CD14-positive monocyte (primary cell): ENCODE results near the gene PIK3C2B. TPM values are rescaled to one million over a fixed set of nuclear protein-coding genes. Genes with fewer than 3 reads are reported as not detected.

Experiments used
- DNase-seq, 3 donors: peaks; one replicate each; pipeline ENCODE4 v3.0.0-alpha.2; 2011 to 2022
- H2AFZ ChIP-seq: 2 replicates; pipeline ENCODE4 v1.6.0; 2012; ENCODE audit warnings: mild to moderate bottlenecking, low read depth, low read length, inconsistent platforms; ENCODE audit not compliant: insufficient read depth, poor library complexity, severe bottlenecking
- H3K27ac ChIP-seq, 2 donors: 1 replicate in 1 of 2; 2 replicates in 1 of 2; pipeline ENCODE4 v1.5.1; 2012 to 2013; ENCODE audit warnings: low read length in 2 of 2, control low read depth in 1 of 2, inconsistent platforms in 1 of 2, low read depth in 1 of 2, mild to moderate bottlenecking in 1 of 2
- H3K27me3 ChIP-seq, 2 donors: one replicate each; pipeline versions ENCODE4 v1.6.0 to v1.6.1; 2011 to 2013; ENCODE audit warnings: low read length in 2 of 2; ENCODE audit not compliant: control insufficient read depth in 2 of 2, insufficient read depth in 2 of 2
- H3K36me3 ChIP-seq, 2 donors: replicated peaks in 1 of 2; 1 replicate in 1 of 2; 2 replicates in 1 of 2; pipeline versions ENCODE4 v1.5.1 to v1.6.1; 2012 to 2013; ENCODE audit warnings: low read length in 2 of 2, control low read depth in 1 of 2, inconsistent platforms in 1 of 2, mild to moderate bottlenecking in 1 of 2; ENCODE audit not compliant: insufficient read depth in 2 of 2, control insufficient read depth in 1 of 2
- H3K4me1 ChIP-seq, 2 donors: 1 replicate in 1 of 2; 2 replicates in 1 of 2; pipeline versions ENCODE4 v1.5.1 to v1.6.1; 2012 to 2013; ENCODE audit warnings: low read length in 2 of 2, control low read depth in 1 of 2, inconsistent platforms in 1 of 2, mild to moderate bottlenecking in 1 of 2, moderate library complexity in 1 of 2; ENCODE audit not compliant: insufficient read depth in 2 of 2, control insufficient read depth in 1 of 2
- H3K4me2 ChIP-seq: replicated peaks from 2 replicates; pipeline ENCODE3; 2012; ENCODE audit warnings: low read length, moderate library complexity, mild to moderate bottlenecking; ENCODE audit not compliant: poor library complexity, severe bottlenecking; ENCODE audit errors: extremely low read depth
- H3K4me3 ChIP-seq, 3 experiments: fragments of 200-600 bp in 1 of 3; sonication (generic) in 1 of 3; replicated peaks in 1 of 3; 1 replicate in 2 of 3; 2 replicates in 1 of 3; pipeline ENCODE4 v1.5.1; 2011 to 2013; ENCODE audit warnings: low read length in 3 of 3, mild to moderate bottlenecking in 3 of 3, control low read depth in 2 of 3, low read depth in 2 of 3, inconsistent platforms in 1 of 3, moderate library complexity in 1 of 3
- H3K79me2 ChIP-seq: 2 replicates; pipeline ENCODE4 v1.6.0; 2012; ENCODE audit warnings: mild to moderate bottlenecking, control low read depth, inconsistent platforms, low read length, moderate library complexity; ENCODE audit not compliant: insufficient read depth
- H3K9ac ChIP-seq: 2 replicates; pipeline ENCODE4 v1.6.0; 2017; ENCODE audit warnings: low read length, mild to moderate bottlenecking; ENCODE audit not compliant: insufficient read depth, poor library complexity, severe bottlenecking
- H3K9me3 ChIP-seq, 2 donors: replicated peaks in 1 of 2; 1 replicate in 1 of 2; 2 replicates in 1 of 2; pipeline versions ENCODE4 v1.5.1 to v1.6.1; 2012 to 2013; ENCODE audit warnings: low read length in 2 of 2, control low read depth in 1 of 2; ENCODE audit not compliant: control insufficient read depth in 1 of 2, insufficient read depth in 1 of 2
- H4K20me1 ChIP-seq: 2 replicates; pipeline ENCODE4 v1.6.0; 2012; ENCODE audit warnings: mild to moderate bottlenecking, low read length, control low read depth, moderate library complexity; ENCODE audit not compliant: insufficient read depth
- H3K27ac Mint-ChIP-seq, 7 donors: one replicate each; pipeline ENCODE4 v1.8.0; 2020; ENCODE audit warnings: mild to moderate bottlenecking in 7 of 7, mixed read lengths in 7 of 7, moderate library complexity in 6 of 7, inconsistent platforms in 2 of 7
- H3K27me3 Mint-ChIP-seq, 3 donors: one replicate each; pipeline ENCODE4 v1.8.0; 2021 to 2022; ENCODE audit warnings: low read depth in 3 of 3, mild to moderate bottlenecking in 3 of 3, mixed read lengths in 3 of 3, moderate library complexity in 3 of 3, inconsistent platforms in 1 of 3
- H3K36me3 Mint-ChIP-seq, 2 donors: one replicate each; pipeline ENCODE4 v1.8.0; 2020; ENCODE audit warnings: mixed read lengths in 2 of 2, inconsistent platforms in 1 of 2, mild to moderate bottlenecking in 1 of 2
- H3K4me1 Mint-ChIP-seq: one replicate; pipeline ENCODE4 v1.8.0; 2020; ENCODE audit warnings: mild to moderate bottlenecking, mixed read lengths
- H3K4me3 Mint-ChIP-seq, 2 donors: one replicate each; pipeline ENCODE4 v1.8.0; 2020; ENCODE audit warnings: mild to moderate bottlenecking in 2 of 2, mixed read lengths in 2 of 2, moderate library complexity in 1 of 2
- H3K9me3 Mint-ChIP-seq, 7 donors: one replicate each; pipeline ENCODE4 v1.8.0; 2020 to 2022; ENCODE audit warnings: mixed read lengths in 7 of 7, mild to moderate bottlenecking in 6 of 7, moderate library complexity in 6 of 7, inconsistent platforms in 2 of 7
- WGBS: methylation state at CpG from one replicate; pipeline ENCODE4 v1.1.5; 2013; ENCODE audit warnings: missing lambda C conversion rate; ENCODE audit not compliant: insufficient coverage; 5-methylcytosine and 5-hydroxymethylcytosine counted together
- intact Hi-C, 2 donors: fragments of 100-400 bp; cut with micrococcal nuclease; formaldehyde crosslinking; loops; one replicate each; pipeline versions ENCODE4 v1.15.0 to v1.15.1; 2023
- polyA plus RNA-seq, 3 donors: library from polyadenylated mRNA; depleted of rRNA in 1 of 3; unstranded in 2 of 3; stranded (reverse) in 1 of 3; fragments of 300-500 nt in 2 of 3; fragments of >200 nt in 1 of 3; fragmentation: Illumina TruSeq in 2 of 3; gene quantifications; 1 replicate in 2 of 3; 2 replicates in 1 of 3; pipeline ENCODE4 v1.2.3, GENCODE V29; 2012 to 2021
- TF ChIP-seq, protein P1 (sequence below): fragments of 200-600 bp; IDR thresholded peaks from one replicate; pipeline ENCODE4 v1.8.0; 2022; ENCODE audit warnings: antibody characterized with exemption, mild to moderate bottlenecking

The PIK3C2B gene
- polyA plus RNA-seq, 3 donors, result 0.04 to 1.4 TPM; not detected in 1

DNA sequence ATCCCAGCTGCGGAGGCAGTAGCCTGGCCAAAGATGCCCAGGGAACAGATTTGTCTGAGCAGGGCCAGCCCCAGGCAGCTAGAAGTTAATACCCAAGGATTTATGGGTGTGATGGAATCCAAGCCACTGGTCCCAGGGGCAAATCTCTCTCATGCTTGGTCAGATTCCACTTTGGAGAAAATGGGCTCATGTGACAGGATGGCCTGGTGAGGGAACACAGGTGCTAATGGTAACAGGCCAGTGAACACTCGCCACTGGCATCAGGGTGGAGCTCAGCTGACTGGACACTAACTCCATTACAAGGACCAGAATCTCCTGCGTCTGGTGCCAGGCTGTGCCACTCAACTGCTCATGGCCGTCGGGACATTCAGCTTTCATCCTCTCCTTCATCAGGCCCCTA lies 33.6 kb upstream of the PIK3C2B start:
- no peaks in the 10 kb centered on the region for H3K27me3 ChIP-seq
- no peaks in the 10 kb centered on the region for H3K4me1 ChIP-seq
- TF ChIP-seq, protein P1, sequence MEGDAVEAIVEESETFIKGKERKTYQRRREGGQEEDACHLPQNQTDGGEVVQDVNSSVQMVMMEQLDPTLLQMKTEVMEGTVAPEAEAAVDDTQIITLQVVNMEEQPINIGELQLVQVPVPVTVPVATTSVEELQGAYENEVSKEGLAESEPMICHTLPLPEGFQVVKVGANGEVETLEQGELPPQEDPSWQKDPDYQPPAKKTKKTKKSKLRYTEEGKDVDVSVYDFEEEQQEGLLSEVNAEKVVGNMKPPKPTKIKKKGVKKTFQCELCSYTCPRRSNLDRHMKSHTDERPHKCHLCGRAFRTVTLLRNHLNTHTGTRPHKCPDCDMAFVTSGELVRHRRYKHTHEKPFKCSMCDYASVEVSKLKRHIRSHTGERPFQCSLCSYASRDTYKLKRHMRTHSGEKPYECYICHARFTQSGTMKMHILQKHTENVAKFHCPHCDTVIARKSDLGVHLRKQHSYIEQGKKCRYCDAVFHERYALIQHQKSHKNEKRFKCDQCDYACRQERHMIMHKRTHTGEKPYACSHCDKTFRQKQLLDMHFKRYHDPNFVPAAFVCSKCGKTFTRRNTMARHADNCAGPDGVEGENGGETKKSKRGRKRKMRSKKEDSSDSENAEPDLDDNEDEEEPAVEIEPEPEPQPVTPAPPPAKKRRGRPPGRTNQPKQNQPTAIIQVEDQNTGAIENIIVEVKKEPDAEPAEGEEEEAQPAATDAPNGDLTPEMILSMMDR, result no peak
- H2AFZ ChIP-seq, result no peak overlapping the region
- peaks cover 94% of the 10 kb centered on the region for H4K20me1 ChIP-seq
- H3K4me3 ChIP-seq, result no peak overlapping the region
- H3K9me3 ChIP-seq, result peaks cover 7% of the 10 kb centered on the region in 2 donors
- H3K4me2 ChIP-seq, result no peak overlapping the region
- Mint-ChIP-seq H3K9me3 (peaks cover 5 to 7% (median 6%) of the 10 kb centered on the region in 7 donors), H3K4me1 (peaks cover 6% of the 10 kb centered on the region), H3K27ac (peak overlapping the region in 3 of 7 donors; percentile 28 to 68 (median 58)), H3K36me3 (peaks cover 69 to 84% of the 10 kb centered on the region in 2 donors), H3K4me3 (no peak overlapping the region), H3K27me3 (peaks cover 0 to 4% (median 3%) of the 10 kb centered on the region in 3 donors)
- H3K36me3 ChIP-seq, result peaks cover 88 to 98% of the 10 kb centered on the region in 2 donors
- no peak overlapping the region for H3K9ac ChIP-seq
- 98% methylated on average over 5 of the region's 5 CpGs for WGBS
- DNase-seq, result no peak
- peak overlapping the region in 1 of 2 donors; percentile 48 for H3K27ac ChIP-seq
- peaks cover 87% of the 10 kb centered on the region for H3K79me2 ChIP-seq
- intact Hi-C loops, result no loop called here

DNA sequence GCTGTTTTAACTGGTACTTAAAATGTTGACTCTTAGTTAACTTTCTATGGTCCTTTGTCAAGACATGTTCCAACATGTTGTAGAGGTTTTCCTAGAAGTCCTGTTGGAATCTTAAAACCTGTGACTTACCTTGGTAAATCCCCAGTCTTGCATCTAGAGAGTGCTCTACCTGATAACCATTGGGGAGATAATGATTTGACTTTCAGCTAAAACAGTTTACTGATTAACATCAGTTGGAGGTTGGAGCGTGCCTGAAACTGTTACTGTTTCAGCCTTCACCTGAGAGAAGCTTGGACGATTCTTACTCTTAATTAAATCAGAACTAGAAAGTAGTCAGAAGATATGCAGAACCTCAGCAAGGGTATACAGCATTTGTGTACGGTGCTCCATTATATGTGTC lies 30.4 kb upstream of the PIK3C2B start:
- Histone ChIP-seq H3K4me2 (no peak overlapping the region), H2AFZ (no peak overlapping the region), H3K36me3 (peaks cover 56 to 71% of the 10 kb centered on the region in 2 donors), H4K20me1 (peaks cover 95% of the 10 kb centered on the region), H3K27ac (peak overlapping the region in 1 of 2 donors; percentile 45), H3K4me1 (peaks cover 13 to 21% of the 10 kb centered on the region in 2 donors), H3K27me3 (no peaks in the 10 kb centered on the region), H3K9me3 (peaks cover 7% of the 10 kb centered on the region in 2 donors), H3K79me2 (peaks cover 98% of the 10 kb centered on the region), H3K4me3 (no peak overlapping the region), H3K9ac (no peak overlapping the region)
- Mint-ChIP-seq H3K4me1 (peaks cover 23% of the 10 kb centered on the region), H3K27ac (peak overlapping the region in 3 of 7 donors; percentile 5 to 47 (median 28)), H3K4me3 (no peak overlapping the region), H3K36me3 (peaks cover 55 to 68% of the 10 kb centered on the region in 2 donors), H3K27me3 (peaks cover 0 to 5% (median 3%) of the 10 kb centered on the region in 3 donors), H3K9me3 (peaks cover 5 to 18% (median 12%) of the 10 kb centered on the region in 7 donors)
- intact Hi-C loops, result no loop called here
- TF ChIP-seq, protein P1, result no peak
- no CpG with 5 or more reads among the region's 3 CpGs for WGBS
- DNase-seq, result no peak
